PC-3 (cell line): Measurements from ENCODE around the gene PTPRD. TPM values are rescaled to one million over a fixed set of nuclear protein-coding genes. Genes with fewer than 3 reads are reported as not detected.

Experiments
- ATAC-seq: fragments of 200-7000 bp; cut with Tn5 transposase; 2 replicates; pipeline ENCODE4 v1.9.1; 2020; ENCODE audit warnings: mild to moderate bottlenecking, moderate library complexity
- BruUV-seq: library from RNA; stranded (reverse); fragments of 400-500 nt; replicated peaks from 2 replicates; lab custom pipeline; 2021; lab: Mats Ljungman, UMichigan
- CTCF ChIA-PET: fragments of 300-600 bp; sonication (Branson Sonifier 250); formaldehyde crosslinking; loops from one replicate; lab custom pipeline; 2022; ENCODE audit warnings: antibody characterized with exemption; lab: Charles Lee
- POLR2A ChIA-PET: fragments of 300-600 bp; sonication (Branson Sonifier 250); formaldehyde crosslinking; loops from one replicate; lab custom pipeline; 2022; ENCODE audit warnings: antibody characterized with exemption; ENCODE audit not compliant: unreplicated experiment; lab: Charles Lee
- DNase-seq: peaks from one replicate; pipeline ENCODE4 v3.0.0-alpha.2; 2015
- H2AFZ ChIP-seq: fragments of 300-600 bp; sonication (generic); 2 replicates; pipeline ENCODE4 v1.6.0; 2016; ENCODE audit warnings: antibody characterized with exemption, low read length
- H3F3A ChIP-seq: fragments of 300-600 bp; sonication (generic); one replicate; pipeline ENCODE4 v1.6.0; 2017; ENCODE audit warnings: antibody characterized with exemption, low read length, control low read depth, mild to moderate bottlenecking; ENCODE audit not compliant: unreplicated experiment
- H3K27ac ChIP-seq: fragments of 300-600 bp; sonication (generic); 2 replicates; pipeline ENCODE4 v1.5.1; 2016; ENCODE audit warnings: mild to moderate bottlenecking, low read length
- H3K27me3 ChIP-seq: fragments of 300-600 bp; sonication (generic); 2 replicates; pipeline ENCODE4 v1.6.1; 2016; ENCODE audit warnings: low read length, mixed read lengths
- H3K36me3 ChIP-seq: fragments of 300-600 bp; sonication (generic); 2 replicates; pipeline ENCODE4 v1.6.1; 2016; ENCODE audit warnings: low read depth, mixed run types, low read length, mixed read lengths
- H3K4me1 ChIP-seq: fragments of 300-600 bp; sonication (generic); 2 replicates; pipeline ENCODE4 v1.5.1; 2016; ENCODE audit warnings: low read length; ENCODE audit not compliant: insufficient read depth
- H3K4me2 ChIP-seq: fragments of 300-600 bp; sonication (generic); 2 replicates; pipeline ENCODE4 v1.6.0; 2016; ENCODE audit warnings: low read length
- H3K4me3 ChIP-seq: fragments of 300-600 bp; sonication (generic); 2 replicates; pipeline ENCODE4 v1.5.1; 2016; ENCODE audit warnings: mild to moderate bottlenecking, low read length, mixed read lengths
- H3K79me2 ChIP-seq: fragments of 300-600 bp; sonication (generic); 2 replicates; pipeline ENCODE4 v1.6.1; 2017; ENCODE audit warnings: low read length, mixed read lengths
- H3K9ac ChIP-seq: fragments of 300-600 bp; sonication (generic); 2 replicates; pipeline ENCODE4 v1.6.0; 2016; ENCODE audit warnings: mild to moderate bottlenecking, low read length
- H3K9me2 ChIP-seq: fragments of 300-600 bp; sonication (generic); replicated peaks from 2 replicates; pipeline ENCODE4 v1.6.1; 2016; ENCODE audit warnings: mixed run types, low read length, mixed read lengths
- H3K9me3 ChIP-seq: fragments of 300-600 bp; sonication (generic); 2 replicates; pipeline ENCODE4 v1.6.1; 2016; ENCODE audit warnings: low read length, mixed read lengths
- H4K20me1 ChIP-seq: fragments of 300-600 bp; sonication (generic); 2 replicates; pipeline ENCODE4 v1.6.1; 2016; ENCODE audit warnings: low read length, mixed read lengths
- CTCF ChIP-seq: fragments of 300-600 bp; sonication (generic); conservative IDR thresholded peaks from 2 replicates; pipeline ENCODE4 v1.5.1; 2017; ENCODE audit warnings: antibody characterized with exemption, low read depth, mild to moderate bottlenecking, low read length
- EZH2 ChIP-seq: fragments of 300-600 bp; sonication (generic); IDR thresholded peaks from one replicate; pipeline ENCODE4 v1.6.1; 2017; ENCODE audit warnings: antibody characterized with exemption, mild to moderate bottlenecking, low read length; ENCODE audit not compliant: unreplicated experiment
- EZH2phosphoT487 ChIP-seq: fragments of 300-600 bp; sonication (generic); IDR thresholded peaks from 2 replicates; pipeline ENCODE4 v1.6.1; 2018; ENCODE audit warnings: mild to moderate bottlenecking, antibody characterized with exemption, low read length, borderline replicate concordance
- intact Hi-C: fragments of 100-400 bp; cut with micrococcal nuclease; formaldehyde crosslinking; loops from 2 replicates; pipeline ENCODE4 v1.9.0; 2023
- total RNA-seq: library from RNA; depleted of rRNA; stranded (reverse); fragments of >200 nt; gene quantifications from 2 replicates; pipeline ENCODE4 v1.2.3, GENCODE V29; 2014

Gene PTPRD
- total RNA-seq, 1 experiment from 2014 or later, result not detected

- no peaks in the 10 kb centered on the region for H3K27me3 ChIP-seq
- H4K20me1 ChIP-seq, result no peaks in the 10 kb centered on the region
- no peaks in the 10 kb centered on the region for H3K4me1 ChIP-seq
- H3K9me3 ChIP-seq, result no peaks in the 10 kb centered on the region; the same call in 1 of the 2 replicates
- no peak overlapping the region for H3K4me2 ChIP-seq
- no peak for DNase-seq
- no peak overlapping the region for H3K27ac ChIP-seq
- no peaks in the 10 kb centered on the region for H3F3A ChIP-seq
- H3K79me2 ChIP-seq, result no peaks in the 10 kb centered on the region
- no TSS peak for BruUV-seq
- intact Hi-C loops, result no loop called here
- ChIA-PET CTCF (no interaction called here), POLR2A (no interaction called here)
- H3K9me2 ChIP-seq, result no peaks in the 10 kb centered on the region
- ATAC-seq, result no peak
- no peak for TF ChIP-seq EZH2
- no peak for TF ChIP-seq EZH2phosphoT487
- TF ChIP-seq CTCF, result no peak
- no peak overlapping the region for H3K9ac ChIP-seq
- no peak overlapping the region for H2AFZ ChIP-seq
- H3K36me3 ChIP-seq, result no peaks in the 10 kb centered on the region
- H3K4me3 ChIP-seq, result no peak overlapping the region
Measured at GRCh38 chr9:9091387-9091786, 1521.4 kb downstream of the PTPRD start.

GRCh38 chr9:9079473-9079872, 1533.3 kb downstream of the PTPRD start:
- CTCF ChIA-PET, result no interaction called here
- no TSS peak for BruUV-seq
- Histone ChIP-seq H3K79me2 (no peaks in the 10 kb centered on the region), H3K4me3 (no peak overlapping the region), H3K27me3 (no peaks in the 10 kb centered on the region), H3K9me3 (no peaks in the 10 kb centered on the region), H3K36me3 (no peaks in the 10 kb centered on the region), H3K9ac (no peak overlapping the region), H3K4me2 (no peak overlapping the region), H4K20me1 (no peaks in the 10 kb centered on the region), H3K27ac (no peak overlapping the region), H2AFZ (no peak overlapping the region), H3K4me1 (no peaks in the 10 kb centered on the region), H3K9me2 (no peaks in the 10 kb centered on the region), H3F3A (no peaks in the 10 kb centered on the region)
- DNase-seq, result no peak
- POLR2A ChIA-PET, result no interaction called here
- intact Hi-C loops, result no loop called here
- no peak for ATAC-seq
- TF ChIP-seq CTCF (no peak), EZH2phosphoT487 (no peak), EZH2 (no peak)

GRCh38 chr9:9078301-9078700, 1534.5 kb downstream of the PTPRD start:
- no TSS peak for BruUV-seq

More at GRCh38 chr9:9078301-9078700, 1534.5 kb downstream of the PTPRD start:
- Histone ChIP-seq H2AFZ (no peak overlapping the region), H3K4me3 (no peak overlapping the region), H3K9me2 (no peaks in the 10 kb centered on the region), H3F3A (no peaks in the 10 kb centered on the region), H4K20me1 (no peaks in the 10 kb centered on the region), H3K79me2 (no peaks in the 10 kb centered on the region), H3K9me3 (no peaks in the 10 kb centered on the region), H3K4me2 (no peak overlapping the region), H3K36me3 (no peaks in the 10 kb centered on the region), H3K27me3 (no peaks in the 10 kb centered on the region), H3K4me1 (no peaks in the 10 kb centered on the region), H3K9ac (no peak overlapping the region), H3K27ac (no peak overlapping the region)
- ChIA-PET CTCF (no interaction called here), POLR2A (no interaction called here)
- intact Hi-C loops, result no loop called here
- DNase-seq (no peak), ATAC-seq (no peak)
- TF ChIP-seq CTCF, result no peak
